ENCODE data around the gene GATAD2A. TPM values are rescaled to one million over a fixed set of nuclear protein-coding genes. Genes with fewer than 3 reads are reported as not detected.

GATAD2A gene
- total RNA-seq, 1 experiment from 2014 or later: 38.4 TPM

- Histone ChIP-seq H3K4me1 (ENCODE audit: low read length) (peaks cover 48% of the 10 kb centered on the region), H3K4me2 (ENCODE audit: low read depth, low read length, poor library complexity, severe bottlenecking) (peak overlapping the region; percentile 80), H3K9me3 (ENCODE audit: low read length) (no peaks in the 10 kb centered on the region), H3K9ac (ENCODE audit: low read length) (peak overlapping the region; percentile 47), H3K36me3 (ENCODE audit: insufficient read depth, low read length) (peaks cover 14% of the 10 kb centered on the region; the same call in 1 of the 2 replicates), H3K27me3 (ENCODE audit: low read length) (no peaks in the 10 kb centered on the region), H3K79me2 (ENCODE audit: low read length) (peaks cover 73% of the 10 kb centered on the region), H2AFZ (ENCODE audit: low read length) (no peak overlapping the region), H4K20me1 (ENCODE audit: insufficient read depth, low read depth, low read length) (peaks cover 20% of the 10 kb centered on the region; the same call in 1 of the 2 replicates), H3K9me2 (replicated peaks; ENCODE audit: insufficient read depth, low read length) (no peaks in the 10 kb centered on the region), H3K4me3 (ENCODE audit: low read length) (peak overlapping the region; percentile 59), H3K27ac (ENCODE audit: low read length) (peak overlapping the region; percentile 87)
- DNase-seq: peak; percentile 85
These were observed 118.6 kb downstream of the GATAD2A start for GRCh38 chr19:19524053-19524452.

GRCh38 chr19:19525611-19526380 lies 120.3 kb downstream of the GATAD2A start:
- DNase-seq: peak; percentile 61
- H3K9me3 ChIP-seq (ENCODE audit: low read length): no peaks in the 10 kb centered on the region
- H3K9ac ChIP-seq (ENCODE audit: low read length): peak overlapping the region; percentile 47
- H3K4me3 ChIP-seq (ENCODE audit: low read length): peak overlapping the region; percentile 46; the same call in 1 of the 2 replicates
- H3K9me2 ChIP-seq (replicated peaks; ENCODE audit: insufficient read depth, low read length): no peaks in the 10 kb centered on the region
- peaks cover 56% of the 10 kb centered on the region for H3K79me2 ChIP-seq (ENCODE audit: low read length)
- peak overlapping the region; percentile 80 for H3K4me2 ChIP-seq (ENCODE audit: low read depth, low read length, poor library complexity, severe bottlenecking)
- no peaks in the 10 kb centered on the region for H3K27me3 ChIP-seq (ENCODE audit: low read length)
- H3K4me1 ChIP-seq (ENCODE audit: low read length): peaks cover 48% of the 10 kb centered on the region
- H3K36me3 ChIP-seq (ENCODE audit: insufficient read depth, low read length): peaks cover 5% of the 10 kb centered on the region; the same call in 1 of the 2 replicates
- H3K27ac ChIP-seq (ENCODE audit: low read length): peak overlapping the region; percentile 87
- H4K20me1 ChIP-seq (ENCODE audit: insufficient read depth, low read depth, low read length): peaks cover 20% of the 10 kb centered on the region; the same call in 1 of the 2 replicates
- H2AFZ ChIP-seq (ENCODE audit: low read length): no peak overlapping the region

GRCh38 chr19:19526581-19527370 lies 121.3 kb downstream of the GATAD2A start:
- Histone ChIP-seq H3K4me1 (ENCODE audit: low read length) (peaks cover 48% of the 10 kb centered on the region), H3K27ac (ENCODE audit: low read length) (peak overlapping the region; percentile 87), H4K20me1 (ENCODE audit: insufficient read depth, low read depth, low read length) (peaks cover 20% of the 10 kb centered on the region; the same call in 1 of the 2 replicates), H3K9me3 (ENCODE audit: low read length) (no peaks in the 10 kb centered on the region), H3K9me2 (replicated peaks; ENCODE audit: insufficient read depth, low read length) (no peaks in the 10 kb centered on the region), H2AFZ (ENCODE audit: low read length) (no peak overlapping the region), H3K36me3 (ENCODE audit: insufficient read depth, low read length) (peaks cover 5% of the 10 kb centered on the region; the same call in 1 of the 2 replicates), H3K79me2 (ENCODE audit: low read length) (peaks cover 46% of the 10 kb centered on the region), H3K4me3 (ENCODE audit: low read length) (peak overlapping the region; percentile 46; the same call in 1 of the 2 replicates), H3K4me2 (ENCODE audit: low read depth, low read length, poor library complexity, severe bottlenecking) (peak overlapping the region; percentile 80), H3K9ac (ENCODE audit: low read length) (peak overlapping the region; percentile 47), H3K27me3 (ENCODE audit: low read length) (no peaks in the 10 kb centered on the region)
- DNase-seq: peak; percentile 73

- no peaks in the 10 kb centered on the region for H3K9me3 ChIP-seq (ENCODE audit: low read length)
- no peak overlapping the region for H2AFZ ChIP-seq (ENCODE audit: low read length)
- peaks cover 48% of the 10 kb centered on the region for H3K4me1 ChIP-seq (ENCODE audit: low read length)
- H3K79me2 ChIP-seq (ENCODE audit: low read length): peaks cover 42% of the 10 kb centered on the region
- no peak overlapping the region for H3K9ac ChIP-seq (ENCODE audit: low read length)
- DNase-seq: no peak
- peaks cover 20% of the 10 kb centered on the region; the same call in 1 of the 2 replicates for H4K20me1 ChIP-seq (ENCODE audit: insufficient read depth, low read depth, low read length)
- no peak overlapping the region for H3K4me2 ChIP-seq (ENCODE audit: low read depth, low read length, poor library complexity, severe bottlenecking)
- no peaks in the 10 kb centered on the region for H3K9me2 ChIP-seq (replicated peaks; ENCODE audit: insufficient read depth, low read length)
- peak overlapping the region; percentile 87; the same call in 1 of the 2 replicates for H3K27ac ChIP-seq (ENCODE audit: low read length)
- no peaks in the 10 kb centered on the region for H3K27me3 ChIP-seq (ENCODE audit: low read length)
- peaks cover 5% of the 10 kb centered on the region; the same call in 1 of the 2 replicates for H3K36me3 ChIP-seq (ENCODE audit: insufficient read depth, low read length)
- H3K4me3 ChIP-seq (ENCODE audit: low read length): no peak overlapping the region
These were observed 121.8 kb downstream of the GATAD2A start for GRCh38 chr19:19527371-19527656.

GRCh38 chr19:19527674-19528625 lies 122.5 kb downstream of the GATAD2A start:
- H3K4me3 ChIP-seq (ENCODE audit: low read length): no peak overlapping the region
- no peak overlapping the region for H3K9ac ChIP-seq (ENCODE audit: low read length)
- H3K27ac ChIP-seq (ENCODE audit: low read length): no peak overlapping the region
- H3K9me2 ChIP-seq (replicated peaks; ENCODE audit: insufficient read depth, low read length): no peaks in the 10 kb centered on the region
- DNase-seq: no peak
- H2AFZ ChIP-seq (ENCODE audit: low read length): no peak overlapping the region
- H4K20me1 ChIP-seq (ENCODE audit: insufficient read depth, low read depth, low read length): peaks cover 17% of the 10 kb centered on the region; the same call in 1 of the 2 replicates
- peaks cover 36% of the 10 kb centered on the region for H3K79me2 ChIP-seq (ENCODE audit: low read length)
- H3K9me3 ChIP-seq (ENCODE audit: low read length): no peaks in the 10 kb centered on the region
- H3K4me2 ChIP-seq (ENCODE audit: low read depth, low read length, poor library complexity, severe bottlenecking): no peak overlapping the region
- peaks cover 10% of the 10 kb centered on the region; the same call in 1 of the 2 replicates for H3K36me3 ChIP-seq (ENCODE audit: insufficient read depth, low read length)
- peaks cover 44% of the 10 kb centered on the region for H3K4me1 ChIP-seq (ENCODE audit: low read length)
- no peaks in the 10 kb centered on the region for H3K27me3 ChIP-seq (ENCODE audit: low read length)

- no peak within 1 kb of the TSS for H3K4me3 ChIP-seq (ENCODE audit: low read length)
- no peak within 1 kb of the TSS for H2AFZ ChIP-seq (ENCODE audit: low read length)
- H3K27ac ChIP-seq (ENCODE audit: low read length): no peak within 1 kb of the TSS
- H3K9ac ChIP-seq (ENCODE audit: low read length): no peak within 1 kb of the TSS
- H3K36me3 ChIP-seq (ENCODE audit: insufficient read depth, low read length): peaks cover 11% of the 10 kb centered on the region; the same call in 1 of the 2 replicates
- no peak within 1 kb of the TSS for H3K4me2 ChIP-seq (ENCODE audit: low read depth, low read length, poor library complexity, severe bottlenecking)
- H3K9me3 ChIP-seq (ENCODE audit: low read length): no peaks in the 10 kb centered on the region
- H3K4me1 ChIP-seq (ENCODE audit: low read length): peaks cover 34% of the 10 kb centered on the region
- peaks cover 16% of the 10 kb centered on the region; the same call in 1 of the 2 replicates for H4K20me1 ChIP-seq (ENCODE audit: insufficient read depth, low read depth, low read length)
- H3K79me2 ChIP-seq (ENCODE audit: low read length): peaks cover 26% of the 10 kb centered on the region
- no peaks in the 10 kb centered on the region for H3K27me3 ChIP-seq (ENCODE audit: low read length)
- no peaks in the 10 kb centered on the region for H3K9me2 ChIP-seq (replicated peaks; ENCODE audit: insufficient read depth, low read length)
- DNase-seq: no peak
These were observed 123.4 kb downstream of the GATAD2A start, which contains the start of gene YJEFN3 for GRCh38 chr19:19528721-19529490. YJEFN3 (plus strand) TSS chr19:19528911; CDS start chr19:19528933, 22 bp downstream.

- H3K4me3 ChIP-seq (ENCODE audit: low read length): no peak overlapping the region
- H3K9ac ChIP-seq (ENCODE audit: low read length): no peak overlapping the region
- no peak overlapping the region for H2AFZ ChIP-seq (ENCODE audit: low read length)
- no peaks in the 10 kb centered on the region for H3K27me3 ChIP-seq (ENCODE audit: low read length)
- H3K27ac ChIP-seq (ENCODE audit: low read length): no peak overlapping the region
- no peak overlapping the region for H3K4me2 ChIP-seq (ENCODE audit: low read depth, low read length, poor library complexity, severe bottlenecking)
- H3K36me3 ChIP-seq (ENCODE audit: insufficient read depth, low read length): peaks cover 14% of the 10 kb centered on the region; the same call in 1 of the 2 replicates
- peaks cover 12% of the 10 kb centered on the region; the same call in 1 of the 2 replicates for H4K20me1 ChIP-seq (ENCODE audit: insufficient read depth, low read depth, low read length)
- H3K4me1 ChIP-seq (ENCODE audit: low read length): peaks cover 24% of the 10 kb centered on the region
- H3K9me3 ChIP-seq (ENCODE audit: low read length): no peaks in the 10 kb centered on the region
- DNase-seq: no peak
- peaks cover 16% of the 10 kb centered on the region for H3K79me2 ChIP-seq (ENCODE audit: low read length)
- H3K9me2 ChIP-seq (replicated peaks; ENCODE audit: insufficient read depth, low read length): no peaks in the 10 kb centered on the region
These were observed 124.4 kb downstream of the GATAD2A start for GRCh38 chr19:19529783-19530422.

All from Karpas-422 (cell line).